Brain pericyte (primary cell): ENCODE measurements around the gene USP51.
"Not testable (repeated sequence)": the region's sequence is repeated elsewhere in the genome, so short reads cannot be mapped to it uniquely, and the experiment has no call there.

ENCODE experiments used
- DNase-seq: peaks from one replicate; pipeline ENCODE4 v3.0.0-alpha.2; 2012; ENCODE audit warnings: low read depth, low spot score

Gene USP51

GRCh38 chrX:55465108-55465507 lies 24.5 kb downstream of the USP51 start:
- not testable (repeated sequence) for DNase-seq

GRCh38 chrX:55464050-55464449 lies 25.6 kb downstream of the USP51 start:
- DNase-seq, result not testable (repeated sequence)

GRCh38 chrX:55459926-55460325 lies 29.7 kb downstream of the USP51 start:
- DNase-seq, result not testable (repeated sequence)

GRCh38 chrX:55459426-55459825 lies 30.2 kb downstream of the USP51 start:
- not testable (repeated sequence) for DNase-seq

GRCh38 chrX:55455708-55456107 lies 33.9 kb downstream of the USP51 start:
- DNase-seq, result not testable (repeated sequence)

GRCh38 chrX:55452833-55453124 lies 36.9 kb downstream of the USP51 start:
- DNase-seq, result no peak

- peak; percentile 40 for DNase-seq
Measured at GRCh38 chrX:55451990-55452832, 37.4 kb downstream of the USP51 start, which contains the start of gene MAGEH1. TSS of gene MAGEH1 (plus strand) at chrX:55452127. CDS start at chrX:55452375, 248 bp downstream.

- no peak for DNase-seq
Measured at GRCh38 chrX:55451626-55451989, 38.0 kb downstream of the USP51 start.

- no peak for DNase-seq
Measured at GRCh38 chrX:55451141-55451540, 38.5 kb downstream of the USP51 start.

- DNase-seq, result no peak
Measured at GRCh38 chrX:55450259-55450658, 39.4 kb downstream of the USP51 start.

- not testable (repeated sequence) for DNase-seq
Measured at GRCh38 chrX:55443468-55443867, 46.2 kb downstream of the USP51 start.
